ENCODE data around the gene JAGN1. TPM values are rescaled to one million over a fixed set of nuclear protein-coding genes. Genes with fewer than 3 reads are reported as not detected.

JAGN1 gene
- total RNA-seq, 2 experiments from 2014 or later, result 21.0 to 29.5 TPM

DNA sequence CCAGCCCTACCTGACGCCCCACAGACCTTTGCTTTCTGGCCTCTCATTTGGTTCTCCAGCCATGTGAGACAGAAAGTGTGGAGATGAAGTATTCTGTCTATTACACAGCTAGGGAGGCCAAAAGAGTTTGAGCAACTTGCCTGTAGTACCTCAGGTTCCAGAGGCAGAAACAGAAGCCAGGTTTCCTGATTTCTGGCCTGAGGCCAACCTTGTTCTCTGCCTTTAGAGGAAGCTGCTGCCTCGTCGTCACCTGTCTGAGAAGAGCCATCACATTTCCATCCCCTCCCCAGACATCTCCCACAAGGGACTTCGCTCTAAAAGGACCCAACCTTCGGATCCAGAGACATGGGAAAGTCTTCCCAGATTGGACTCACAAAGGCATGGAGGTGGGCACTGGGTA is 16.1 kb downstream of the JAGN1 start:
- no TSS peak for BruUV-seq (replicated peaks)
- H3K9me2 ChIP-seq (ENCODE audit: insufficient read depth, low read length), result no peaks in the 10 kb centered on the region
- no peak overlapping the region for H3K4me2 ChIP-seq (ENCODE audit: low read length)
- no peak overlapping the region for H3K27ac ChIP-seq (ENCODE audit: low read depth, low read length, poor library complexity, severe bottlenecking)
- intact Hi-C loops (cut with micrococcal nuclease; ENCODE audit: unreplicated experiment), result no loop called here
- H3K79me2 ChIP-seq (ENCODE audit: insufficient read depth, low read depth, low read length), result no peaks in the 10 kb centered on the region
- no peak overlapping the region for H2AFZ ChIP-seq (ENCODE audit: low read length)
- no peaks in the 10 kb centered on the region for H4K20me1 ChIP-seq (ENCODE audit: insufficient read depth, low read length)
- ChIA-PET CTCF (ENCODE audit: unreplicated experiment) (no interaction called here), POLR2A (interaction anchor here (2.3 kb wide), 1 partner anchor 15 kb away, joined by 13 read pairs; no protein-coding TSS in a partner anchor)
- no peaks in the 10 kb centered on the region for H3K36me3 ChIP-seq (ENCODE audit: insufficient read depth, low read length)
- H3K4me3 ChIP-seq (ENCODE audit: low read depth, low read length, poor library complexity, severe bottlenecking), result no peak overlapping the region
- DNase-seq (ENCODE audit: low spot score), result no peak
- H3K4me1 ChIP-seq (ENCODE audit: insufficient read depth, low read length, poor library complexity, severe bottlenecking), result peaks cover 7% of the 10 kb centered on the region
- H3K9me3 ChIP-seq (ENCODE audit: low read length), result no peaks in the 10 kb centered on the region
- no peak for TF ChIP-seq EZH2phosphoT487 (IDR thresholded peaks at IDR 0.05; ENCODE audit: borderline replicate concordance, low read depth, low read length)
- TF ChIP-seq, protein P1, sequence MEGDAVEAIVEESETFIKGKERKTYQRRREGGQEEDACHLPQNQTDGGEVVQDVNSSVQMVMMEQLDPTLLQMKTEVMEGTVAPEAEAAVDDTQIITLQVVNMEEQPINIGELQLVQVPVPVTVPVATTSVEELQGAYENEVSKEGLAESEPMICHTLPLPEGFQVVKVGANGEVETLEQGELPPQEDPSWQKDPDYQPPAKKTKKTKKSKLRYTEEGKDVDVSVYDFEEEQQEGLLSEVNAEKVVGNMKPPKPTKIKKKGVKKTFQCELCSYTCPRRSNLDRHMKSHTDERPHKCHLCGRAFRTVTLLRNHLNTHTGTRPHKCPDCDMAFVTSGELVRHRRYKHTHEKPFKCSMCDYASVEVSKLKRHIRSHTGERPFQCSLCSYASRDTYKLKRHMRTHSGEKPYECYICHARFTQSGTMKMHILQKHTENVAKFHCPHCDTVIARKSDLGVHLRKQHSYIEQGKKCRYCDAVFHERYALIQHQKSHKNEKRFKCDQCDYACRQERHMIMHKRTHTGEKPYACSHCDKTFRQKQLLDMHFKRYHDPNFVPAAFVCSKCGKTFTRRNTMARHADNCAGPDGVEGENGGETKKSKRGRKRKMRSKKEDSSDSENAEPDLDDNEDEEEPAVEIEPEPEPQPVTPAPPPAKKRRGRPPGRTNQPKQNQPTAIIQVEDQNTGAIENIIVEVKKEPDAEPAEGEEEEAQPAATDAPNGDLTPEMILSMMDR (conservative IDR thresholded peaks at IDR 0.05; ENCODE audit: low read length), result no peak

DNA sequence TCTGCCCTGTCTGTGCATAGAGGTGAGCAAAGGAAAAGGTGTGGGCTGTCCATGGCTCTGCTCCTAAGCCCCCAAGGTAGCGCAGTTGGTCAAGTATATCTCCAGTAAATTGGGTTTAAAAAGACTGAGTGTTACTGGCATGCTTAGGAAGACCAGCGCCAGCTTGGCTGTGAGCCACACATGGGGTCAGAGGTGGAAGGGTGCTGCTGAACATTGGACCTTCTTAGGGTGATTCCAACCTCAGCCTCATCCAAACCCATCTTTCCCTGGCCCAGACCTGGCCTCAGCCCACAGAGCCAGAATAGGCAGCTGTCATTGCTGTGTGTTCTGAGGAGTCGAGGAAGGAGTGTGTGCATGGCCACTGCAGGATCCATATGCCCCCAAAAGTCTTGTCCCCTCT is 17.9 kb downstream of the JAGN1 start:
- CTCF ChIA-PET (ENCODE audit: unreplicated experiment), result no interaction called here
- Histone ChIP-seq H3K27ac (ENCODE audit: low read depth, low read length, poor library complexity, severe bottlenecking) (no peak overlapping the region), H4K20me1 (ENCODE audit: insufficient read depth, low read length) (no peaks in the 10 kb centered on the region), H3K4me2 (ENCODE audit: low read length) (no peak overlapping the region), H3K9me2 (ENCODE audit: insufficient read depth, low read length) (no peaks in the 10 kb centered on the region), H2AFZ (ENCODE audit: low read length) (no peak overlapping the region), H3K9me3 (ENCODE audit: low read length) (no peaks in the 10 kb centered on the region), H3K36me3 (ENCODE audit: insufficient read depth, low read length) (no peaks in the 10 kb centered on the region), H3K79me2 (ENCODE audit: insufficient read depth, low read depth, low read length) (no peaks in the 10 kb centered on the region), H3K4me1 (ENCODE audit: insufficient read depth, low read length, poor library complexity, severe bottlenecking) (no peaks in the 10 kb centered on the region), H3K4me3 (ENCODE audit: low read depth, low read length, poor library complexity, severe bottlenecking) (no peak overlapping the region)
- POLR2A ChIA-PET, result interaction anchor here (2.3 kb wide), 1 partner anchor 17 kb away, joined by 13 read pairs; no protein-coding TSS in a partner anchor
- no peak for DNase-seq (ENCODE audit: low spot score)
- intact Hi-C loops (cut with micrococcal nuclease; ENCODE audit: unreplicated experiment), result no loop called here
- TF ChIP-seq, protein P1 (conservative IDR thresholded peaks at IDR 0.05; ENCODE audit: low read length), result no peak
- TF ChIP-seq EZH2phosphoT487 (IDR thresholded peaks at IDR 0.05; ENCODE audit: borderline replicate concordance, low read depth, low read length), result no peak
- BruUV-seq (replicated peaks), result no TSS peak

GRCh38 chr3:9909221-9910013 is 19.0 kb downstream of the JAGN1 start:
- intact Hi-C loops (cut with micrococcal nuclease; ENCODE audit: unreplicated experiment), result no loop called here
- Histone ChIP-seq H3K36me3 (ENCODE audit: insufficient read depth, low read length) (no peaks in the 10 kb centered on the region), H3K9me3 (ENCODE audit: low read length) (no peaks in the 10 kb centered on the region), H3K79me2 (ENCODE audit: insufficient read depth, low read depth, low read length) (no peaks in the 10 kb centered on the region), H3K9me2 (ENCODE audit: insufficient read depth, low read length) (no peaks in the 10 kb centered on the region), H3K4me3 (ENCODE audit: low read depth, low read length, poor library complexity, severe bottlenecking) (no peak overlapping the region), H3K4me2 (ENCODE audit: low read length) (no peak overlapping the region), H3K27ac (ENCODE audit: low read depth, low read length, poor library complexity, severe bottlenecking) (no peak overlapping the region), H2AFZ (ENCODE audit: low read length) (no peak overlapping the region), H4K20me1 (ENCODE audit: insufficient read depth, low read length) (no peaks in the 10 kb centered on the region), H3K4me1 (ENCODE audit: insufficient read depth, low read length, poor library complexity, severe bottlenecking) (no peaks in the 10 kb centered on the region)
- TF ChIP-seq, protein P1 (conservative IDR thresholded peaks at IDR 0.05; ENCODE audit: low read length), result no peak
- no peak for TF ChIP-seq EZH2phosphoT487 (IDR thresholded peaks at IDR 0.05; ENCODE audit: borderline replicate concordance, low read depth, low read length)
- no TSS peak for BruUV-seq (replicated peaks)
- DNase-seq (ENCODE audit: low spot score), result no peak
- POLR2A ChIA-PET, result no interaction called here
- CTCF ChIA-PET (ENCODE audit: unreplicated experiment), result no interaction called here

All from OCI-LY7 (cell line).